ENCODE measurements around the gene KCNJ16.

DNA sequence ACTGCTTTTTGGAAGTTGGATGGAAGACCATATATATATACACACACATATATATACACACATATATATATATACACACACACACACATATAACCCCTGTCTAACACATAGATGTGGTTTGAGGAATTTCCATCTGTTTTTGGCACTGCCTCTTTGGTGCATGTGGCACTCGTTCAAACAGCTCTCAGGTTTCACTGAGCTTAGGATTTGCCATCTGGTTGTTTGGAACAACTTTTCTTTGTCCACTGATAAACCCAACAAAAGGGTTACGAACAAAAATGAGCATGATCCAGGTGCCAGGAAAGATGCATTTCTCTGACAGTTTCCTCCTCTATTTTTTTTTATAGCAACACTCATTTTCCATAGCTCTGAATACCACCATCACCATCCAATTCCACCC, 14.6 kb upstream of the KCNJ16 start:
- TF ChIP-seq, protein P1, sequence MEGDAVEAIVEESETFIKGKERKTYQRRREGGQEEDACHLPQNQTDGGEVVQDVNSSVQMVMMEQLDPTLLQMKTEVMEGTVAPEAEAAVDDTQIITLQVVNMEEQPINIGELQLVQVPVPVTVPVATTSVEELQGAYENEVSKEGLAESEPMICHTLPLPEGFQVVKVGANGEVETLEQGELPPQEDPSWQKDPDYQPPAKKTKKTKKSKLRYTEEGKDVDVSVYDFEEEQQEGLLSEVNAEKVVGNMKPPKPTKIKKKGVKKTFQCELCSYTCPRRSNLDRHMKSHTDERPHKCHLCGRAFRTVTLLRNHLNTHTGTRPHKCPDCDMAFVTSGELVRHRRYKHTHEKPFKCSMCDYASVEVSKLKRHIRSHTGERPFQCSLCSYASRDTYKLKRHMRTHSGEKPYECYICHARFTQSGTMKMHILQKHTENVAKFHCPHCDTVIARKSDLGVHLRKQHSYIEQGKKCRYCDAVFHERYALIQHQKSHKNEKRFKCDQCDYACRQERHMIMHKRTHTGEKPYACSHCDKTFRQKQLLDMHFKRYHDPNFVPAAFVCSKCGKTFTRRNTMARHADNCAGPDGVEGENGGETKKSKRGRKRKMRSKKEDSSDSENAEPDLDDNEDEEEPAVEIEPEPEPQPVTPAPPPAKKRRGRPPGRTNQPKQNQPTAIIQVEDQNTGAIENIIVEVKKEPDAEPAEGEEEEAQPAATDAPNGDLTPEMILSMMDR (IDR thresholded peaks at IDR 0.05), result no peak
- no peak for TF ChIP-seq ZFX (IDR thresholded peaks at IDR 0.05; ENCODE audit: borderline replicate concordance)

All from 22Rv1 (cell line).